Astrocyte (in vitro differentiated cells and primary cell): ENCODE data around the gene IFI27L1.

Experiments
- EZH2 ChIP-seq: IDR thresholded peaks from 2 replicates; pipeline ENCODE4 v1.6.1; 2012; ENCODE audit warnings: mild to moderate bottlenecking, low read length, inconsistent platforms; ENCODE audit not compliant: insufficient read depth
- TF ChIP-seq, protein P1 (sequence below): IDR thresholded peaks from 2 replicates; pipeline ENCODE4 v1.5.1; 2011; ENCODE audit warnings: low read depth, mild to moderate bottlenecking, inconsistent platforms, low read length, moderate library complexity; ENCODE audit not compliant: insufficient read depth

DNA sequence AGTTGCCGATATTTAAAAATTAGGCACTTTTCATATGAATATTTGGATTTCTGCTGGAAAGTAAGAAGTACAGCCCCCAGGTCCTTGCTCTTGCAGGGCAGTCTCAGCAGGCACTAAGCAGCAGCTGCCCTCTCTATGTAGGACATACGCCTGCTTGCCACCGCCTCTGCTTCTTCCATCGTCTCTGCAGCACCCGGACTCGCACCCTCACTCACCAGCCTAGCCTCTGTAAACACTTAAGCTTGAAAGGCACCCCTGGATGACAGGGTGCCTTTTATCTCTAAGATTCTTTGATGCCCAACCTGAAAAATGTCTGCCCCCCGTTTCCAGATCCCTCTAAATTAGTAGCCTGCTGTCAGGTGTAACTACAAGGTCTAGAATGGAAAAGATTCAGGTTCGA lies 36.0 kb upstream of the IFI27L1 start:
- TF ChIP-seq, protein P1, sequence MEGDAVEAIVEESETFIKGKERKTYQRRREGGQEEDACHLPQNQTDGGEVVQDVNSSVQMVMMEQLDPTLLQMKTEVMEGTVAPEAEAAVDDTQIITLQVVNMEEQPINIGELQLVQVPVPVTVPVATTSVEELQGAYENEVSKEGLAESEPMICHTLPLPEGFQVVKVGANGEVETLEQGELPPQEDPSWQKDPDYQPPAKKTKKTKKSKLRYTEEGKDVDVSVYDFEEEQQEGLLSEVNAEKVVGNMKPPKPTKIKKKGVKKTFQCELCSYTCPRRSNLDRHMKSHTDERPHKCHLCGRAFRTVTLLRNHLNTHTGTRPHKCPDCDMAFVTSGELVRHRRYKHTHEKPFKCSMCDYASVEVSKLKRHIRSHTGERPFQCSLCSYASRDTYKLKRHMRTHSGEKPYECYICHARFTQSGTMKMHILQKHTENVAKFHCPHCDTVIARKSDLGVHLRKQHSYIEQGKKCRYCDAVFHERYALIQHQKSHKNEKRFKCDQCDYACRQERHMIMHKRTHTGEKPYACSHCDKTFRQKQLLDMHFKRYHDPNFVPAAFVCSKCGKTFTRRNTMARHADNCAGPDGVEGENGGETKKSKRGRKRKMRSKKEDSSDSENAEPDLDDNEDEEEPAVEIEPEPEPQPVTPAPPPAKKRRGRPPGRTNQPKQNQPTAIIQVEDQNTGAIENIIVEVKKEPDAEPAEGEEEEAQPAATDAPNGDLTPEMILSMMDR, result no peak
- TF ChIP-seq EZH2, result no peak
